Endothelial cell (in vitro differentiated cells): ENCODE data around the gene CEMIP2. TPM values are rescaled to one million over a fixed set of nuclear protein-coding genes. Genes with fewer than 3 reads are reported as not detected.

Experiments used
- DNase-seq: peaks from one replicate; pipeline ENCODE4 v3.0.0; 2021; ENCODE audit warnings: low spot score
- H3K27ac Mint-ChIP-seq: one replicate; pipeline ENCODE4 v1.8.0; 2021; ENCODE audit warnings: mixed read lengths, inconsistent platforms; ENCODE audit not compliant: unreplicated experiment
- H3K27me3 Mint-ChIP-seq: one replicate; pipeline ENCODE4 v1.8.0; 2021; ENCODE audit warnings: mild to moderate bottlenecking, moderate library complexity, mixed read lengths, inconsistent platforms; ENCODE audit not compliant: unreplicated experiment
- H3K36me3 Mint-ChIP-seq: one replicate; pipeline ENCODE4 v1.8.0; 2021; ENCODE audit warnings: mild to moderate bottlenecking, low read depth, mixed read lengths, inconsistent platforms; ENCODE audit not compliant: unreplicated experiment
- H3K4me1 Mint-ChIP-seq: one replicate; pipeline ENCODE4 v1.8.0; 2021; ENCODE audit warnings: mild to moderate bottlenecking, mixed read lengths, inconsistent platforms; ENCODE audit not compliant: unreplicated experiment
- H3K4me3 Mint-ChIP-seq: one replicate; pipeline ENCODE4 v1.8.0; 2021; ENCODE audit warnings: mild to moderate bottlenecking, mixed read lengths, inconsistent platforms; ENCODE audit not compliant: unreplicated experiment
- H3K9me3 Mint-ChIP-seq: one replicate; pipeline ENCODE4 v1.8.0; 2021; ENCODE audit warnings: mixed read lengths, inconsistent platforms; ENCODE audit not compliant: unreplicated experiment
- total RNA-seq: library from RNA; stranded (reverse); fragmentation: NEBNext Ultra II Directional; extraction: Animal tissue kit (Norgen Biotek cat#: 25700); gene quantifications from one replicate; pipeline ENCODE4 v1.2.1, GENCODE V29; 2021; ENCODE audit not compliant: unreplicated experiment
- TF ChIP-seq, protein P1 (sequence below): fragments of 200-600 bp; sonication (generic); IDR thresholded peaks from one replicate; pipeline ENCODE4 v1.5.0; 2021; ENCODE audit warnings: antibody characterized with exemption; ENCODE audit not compliant: unreplicated experiment

CEMIP2 gene
- total RNA-seq, 1 donor from 2014 or later = 112 TPM

GRCh38 chr9:71636143-71636839 lies 132.0 kb downstream of the CEMIP2 start:
- Mint-ChIP-seq H3K27me3 (no peaks in the 10 kb centered on the region), H3K36me3 (no peaks in the 10 kb centered on the region)
- TF ChIP-seq, protein P1, sequence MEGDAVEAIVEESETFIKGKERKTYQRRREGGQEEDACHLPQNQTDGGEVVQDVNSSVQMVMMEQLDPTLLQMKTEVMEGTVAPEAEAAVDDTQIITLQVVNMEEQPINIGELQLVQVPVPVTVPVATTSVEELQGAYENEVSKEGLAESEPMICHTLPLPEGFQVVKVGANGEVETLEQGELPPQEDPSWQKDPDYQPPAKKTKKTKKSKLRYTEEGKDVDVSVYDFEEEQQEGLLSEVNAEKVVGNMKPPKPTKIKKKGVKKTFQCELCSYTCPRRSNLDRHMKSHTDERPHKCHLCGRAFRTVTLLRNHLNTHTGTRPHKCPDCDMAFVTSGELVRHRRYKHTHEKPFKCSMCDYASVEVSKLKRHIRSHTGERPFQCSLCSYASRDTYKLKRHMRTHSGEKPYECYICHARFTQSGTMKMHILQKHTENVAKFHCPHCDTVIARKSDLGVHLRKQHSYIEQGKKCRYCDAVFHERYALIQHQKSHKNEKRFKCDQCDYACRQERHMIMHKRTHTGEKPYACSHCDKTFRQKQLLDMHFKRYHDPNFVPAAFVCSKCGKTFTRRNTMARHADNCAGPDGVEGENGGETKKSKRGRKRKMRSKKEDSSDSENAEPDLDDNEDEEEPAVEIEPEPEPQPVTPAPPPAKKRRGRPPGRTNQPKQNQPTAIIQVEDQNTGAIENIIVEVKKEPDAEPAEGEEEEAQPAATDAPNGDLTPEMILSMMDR = no peak

DNA sequence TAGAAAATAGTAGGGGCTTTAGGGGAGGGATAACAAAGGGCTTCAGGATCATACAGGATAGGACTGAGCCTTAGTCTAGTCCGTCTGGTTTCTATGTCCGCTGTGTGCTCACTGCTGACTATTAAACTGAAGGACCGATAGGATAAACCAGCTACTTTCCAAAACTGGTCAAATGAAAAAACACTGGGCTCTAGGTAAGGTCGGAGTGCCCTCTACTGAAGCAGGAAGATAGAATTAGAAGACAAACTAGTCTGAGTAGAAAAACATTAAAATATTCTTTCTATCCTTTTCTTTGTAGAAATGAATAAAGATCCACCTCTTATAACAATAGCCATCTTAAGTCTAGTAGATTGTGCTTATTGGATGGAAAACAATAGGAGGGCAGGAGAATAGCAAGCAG lies 133.6 kb downstream of the CEMIP2 start:
- Mint-ChIP-seq H3K4me1 (peaks cover 70% of the 10 kb centered on the region), H3K27me3 (no peaks in the 10 kb centered on the region), H3K27ac (peak overlapping the region; percentile 43), H3K36me3 (no peaks in the 10 kb centered on the region), H3K9me3 (no peaks in the 10 kb centered on the region), H3K4me3 (no peak overlapping the region)
- TF ChIP-seq, protein P1 = no peak
- no peak for DNase-seq

More at GRCh38 chr9:71636143-71636839, 132.0 kb downstream of the CEMIP2 start:
- Mint-ChIP-seq H3K9me3 (no peaks in the 10 kb centered on the region), H3K4me1 (peaks cover 58% of the 10 kb centered on the region), H3K4me3 (no peak overlapping the region), H3K27ac (no peak overlapping the region)
- DNase-seq = no peak

Other genes with a start within 250 kb of the CEMIP2 start
- 32.6 TPM for gene ABHD17B, start 142.7 kb upstream of the CEMIP2 start, total RNA-seq
- 12.2 TPM for gene C9orf85, start 143.1 kb upstream of the CEMIP2 start, total RNA-seq